Non-pigmented ciliary epithelial cell (primary cell): ENCODE results near the gene KCNH1.
"Not testable (repeated sequence)": the region's sequence is repeated elsewhere in the genome, so short reads cannot be mapped to it uniquely, and the experiment has no call there.

Experiments used
- DNase-seq: peaks from one replicate; pipeline ENCODE4 v3.0.0-alpha.2; 2010; ENCODE audit warnings: low read depth

KCNH1 gene

DNA sequence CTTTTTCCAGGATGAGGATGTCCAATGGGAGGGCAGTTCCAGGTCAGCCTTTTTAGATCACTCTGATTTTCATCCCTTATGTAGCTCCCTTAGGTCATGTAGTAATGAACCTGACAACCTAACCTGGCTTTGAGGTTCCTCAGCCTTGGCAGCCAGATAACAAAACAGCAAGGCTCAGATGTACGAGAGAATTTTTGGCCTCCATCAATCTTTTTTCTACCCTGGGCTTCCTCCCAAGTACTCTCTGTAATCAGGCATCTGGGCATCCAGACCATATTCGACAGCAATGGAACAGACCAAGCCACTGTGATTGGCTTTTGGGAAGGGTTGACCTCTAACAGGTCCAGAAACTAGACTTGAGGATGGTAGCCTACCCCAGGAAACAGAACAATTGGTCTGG is 38.6 kb downstream of the KCNH1 start:
- no peak for DNase-seq

DNA sequence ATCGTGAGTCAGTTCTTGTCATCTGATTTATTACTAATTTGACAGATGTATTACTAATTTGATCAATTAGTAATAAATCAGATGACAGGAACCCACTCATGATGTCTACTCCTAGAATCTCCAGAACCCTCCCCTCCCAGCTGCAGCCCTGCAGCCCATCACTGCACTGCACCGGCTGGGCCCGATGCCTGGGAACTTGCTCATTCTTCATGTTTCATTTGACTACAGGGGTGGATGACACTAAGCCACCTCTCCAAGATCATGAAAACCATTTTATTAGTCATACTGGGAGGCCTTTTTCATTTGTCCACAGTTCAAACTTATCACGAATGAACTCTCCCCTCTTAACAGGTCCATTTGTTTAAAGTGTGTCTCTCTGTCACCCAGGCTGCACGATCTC is 41.0 kb downstream of the KCNH1 start:
- no peak for DNase-seq

DNA sequence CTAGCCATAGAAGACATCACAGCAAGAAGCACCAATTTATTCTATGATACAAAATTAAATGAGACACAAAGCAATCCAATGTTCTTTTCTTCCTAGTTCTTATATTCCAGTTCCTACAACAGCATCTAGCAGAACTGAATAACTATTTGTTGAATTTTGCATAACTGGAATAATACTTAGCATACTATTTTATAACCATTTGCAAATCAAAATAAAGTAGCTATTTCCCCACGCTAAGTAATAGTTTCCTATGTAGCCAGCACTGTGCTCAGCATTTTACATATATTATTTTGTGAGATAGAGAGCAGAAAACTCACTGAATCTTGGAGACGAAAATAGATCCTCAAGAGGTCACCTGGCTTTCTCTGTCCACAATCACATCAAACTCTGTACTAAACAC is 42.1 kb downstream of the KCNH1 start:
- no peak for DNase-seq

DNA sequence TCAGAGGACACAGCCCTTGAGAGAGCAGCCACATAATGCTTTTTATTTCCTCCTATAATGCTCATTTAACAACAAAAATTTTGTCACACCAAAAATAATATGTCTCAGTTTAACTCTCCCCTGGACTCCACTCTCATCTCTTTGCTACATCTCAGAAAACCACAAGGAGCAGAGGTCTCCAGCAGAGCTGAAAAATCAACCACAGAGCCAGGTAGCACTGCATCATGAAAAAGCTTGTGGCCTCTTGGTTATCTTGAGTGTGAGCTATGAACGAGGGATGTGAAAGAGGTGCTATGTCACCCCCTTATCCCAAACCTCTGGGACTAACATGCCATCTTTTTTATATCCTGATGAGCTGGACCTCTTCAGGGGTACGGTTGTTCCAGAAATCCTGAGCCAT is 44.4 kb downstream of the KCNH1 start:
- no peak for DNase-seq

DNA sequence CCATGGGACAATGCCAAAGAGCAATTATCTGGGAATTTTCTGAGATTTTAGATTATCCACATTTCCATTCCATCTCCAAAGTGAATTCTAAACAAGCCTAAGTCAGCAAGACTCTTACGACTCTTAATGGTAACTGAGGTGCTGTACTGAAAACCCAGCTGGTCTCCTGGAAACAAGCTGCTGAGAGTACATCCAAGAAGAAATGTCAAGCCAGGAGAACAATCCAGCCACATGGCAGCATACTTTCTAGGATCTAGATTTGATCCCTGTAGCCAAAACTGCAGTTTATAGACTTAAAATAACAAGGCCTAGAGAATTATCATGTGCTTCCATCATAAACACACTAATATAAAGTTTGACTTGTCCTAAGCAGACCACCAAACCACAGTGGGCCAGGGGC is 45.8 kb downstream of the KCNH1 start:
- DNase-seq: no peak

DNA sequence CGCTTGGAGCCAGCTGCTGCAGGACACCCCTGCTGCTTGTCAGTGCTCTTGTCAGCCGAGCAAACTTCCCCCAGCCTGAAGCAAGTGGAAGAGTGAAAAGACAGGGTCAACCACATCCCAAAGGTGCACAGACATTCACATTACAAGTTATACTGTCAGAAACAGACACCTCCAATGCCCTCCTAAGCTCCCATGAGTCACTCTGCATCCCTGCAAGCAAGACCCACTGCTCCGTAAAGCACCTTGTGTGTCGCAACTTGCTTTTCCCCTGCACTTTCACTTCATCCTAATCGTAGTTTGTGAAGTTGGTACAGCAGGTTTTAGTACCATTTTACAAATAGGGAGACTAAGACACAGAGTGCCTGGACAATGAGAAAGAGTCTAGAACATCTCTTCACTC is 51.1 kb downstream of the KCNH1 start:
- no peak for DNase-seq

DNA sequence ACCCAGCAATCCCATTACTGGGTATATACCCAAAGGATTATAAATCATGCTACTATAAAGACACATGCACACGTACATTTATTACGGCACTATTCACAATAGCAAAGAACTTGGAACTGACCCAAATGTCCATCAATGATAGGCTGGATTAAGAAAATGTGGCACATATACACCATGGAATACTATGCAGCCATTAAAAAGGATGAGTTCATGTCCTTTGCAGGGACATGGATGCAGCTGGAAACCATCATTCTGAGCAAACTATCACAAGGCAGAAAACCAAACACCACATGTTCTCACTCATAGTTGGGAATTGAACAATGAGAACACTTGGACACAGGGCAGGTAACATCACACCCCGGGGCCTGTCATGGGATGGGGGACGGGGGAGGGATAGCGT is 52.5 kb downstream of the KCNH1 start:
- DNase-seq: not testable (repeated sequence)

DNA sequence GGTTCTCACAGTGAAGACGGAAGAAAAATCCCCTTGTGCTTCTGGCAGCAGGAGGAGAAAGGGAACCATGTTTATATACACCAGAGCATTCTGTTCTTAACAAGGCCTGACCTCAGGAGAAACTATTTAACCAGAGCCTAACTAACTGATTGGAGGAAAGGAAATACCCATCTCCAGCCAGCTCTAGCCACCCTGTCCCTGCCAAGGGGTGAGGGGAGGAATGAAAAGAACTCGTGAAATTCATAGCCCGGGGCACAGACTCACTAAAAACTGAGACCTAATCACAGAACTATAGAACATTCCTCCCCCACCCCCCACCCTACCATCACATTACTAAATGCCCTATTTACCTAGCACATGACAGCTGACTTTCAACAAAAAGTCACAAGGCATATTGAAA is 65.0 kb downstream of the KCNH1 start:
- no peak for DNase-seq

DNA sequence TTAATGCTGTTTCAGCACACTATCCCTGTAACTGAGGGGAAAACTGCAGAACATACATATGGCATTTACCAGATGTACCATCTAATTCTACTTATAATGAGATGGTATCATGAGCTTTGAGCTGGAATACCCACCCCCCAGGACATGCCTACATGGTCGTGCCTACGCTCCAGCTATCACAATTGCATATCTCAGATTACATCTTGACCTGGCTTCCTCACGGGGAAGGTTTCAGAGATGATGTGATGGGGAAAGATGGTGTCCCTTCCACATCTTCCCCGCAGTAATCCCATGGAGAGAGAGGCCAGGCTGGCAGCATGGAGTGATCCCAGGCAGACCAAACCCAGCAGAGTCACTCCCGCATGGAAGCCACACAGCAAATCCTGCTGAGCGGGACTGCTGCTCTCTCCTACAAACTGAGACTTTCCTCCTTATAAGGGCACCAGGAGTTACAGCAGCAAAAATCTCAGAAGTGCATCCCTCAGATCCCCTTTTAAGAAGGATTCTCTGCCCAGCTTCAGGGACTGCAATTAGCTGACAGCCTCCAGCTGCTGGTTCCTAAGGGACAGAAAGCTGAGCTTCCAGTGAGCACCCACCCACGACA is 67.1 kb downstream of the KCNH1 start:
- DNase-seq: no peak

DNA sequence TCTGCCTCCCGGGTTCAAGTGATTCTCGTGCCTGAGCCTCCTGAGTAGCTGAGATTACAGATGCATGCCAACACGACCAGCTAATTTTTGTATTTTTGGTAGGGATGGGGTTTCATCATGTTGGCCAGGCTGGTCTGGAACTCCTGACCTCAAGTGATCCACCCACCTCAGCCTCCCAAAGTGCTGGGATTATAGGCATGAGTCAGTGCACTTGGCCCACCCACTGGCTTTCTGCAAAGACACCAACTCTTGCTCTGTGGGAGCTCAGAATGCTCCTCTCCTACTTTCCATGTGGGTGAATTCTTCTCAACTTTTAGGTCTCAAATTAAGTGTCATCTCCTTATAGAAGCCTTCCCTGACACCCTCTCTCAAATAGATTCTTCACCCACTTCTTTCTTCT is 92.1 kb downstream of the KCNH1 start:
- not testable (repeated sequence) for DNase-seq

DNA sequence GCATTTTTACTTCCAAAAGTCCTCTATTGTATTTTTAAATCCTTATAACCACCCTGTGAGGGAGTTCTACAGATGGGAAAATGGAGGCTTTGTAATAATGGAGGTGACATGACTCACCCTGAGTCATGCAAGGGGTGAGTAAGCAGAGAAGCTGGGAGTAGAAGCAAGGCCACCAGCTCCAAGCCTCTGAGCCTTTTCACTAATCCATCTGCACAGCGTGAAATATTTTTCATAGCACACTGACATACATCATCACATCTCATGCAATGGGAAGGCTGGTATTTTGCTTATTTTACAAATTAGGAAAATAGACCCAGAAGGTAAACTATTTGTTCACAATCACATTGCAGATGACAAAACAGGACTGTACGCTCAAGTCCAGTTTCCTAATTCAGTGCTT is 96.9 kb downstream of the KCNH1 start:
- DNase-seq: peak; percentile 94

DNA sequence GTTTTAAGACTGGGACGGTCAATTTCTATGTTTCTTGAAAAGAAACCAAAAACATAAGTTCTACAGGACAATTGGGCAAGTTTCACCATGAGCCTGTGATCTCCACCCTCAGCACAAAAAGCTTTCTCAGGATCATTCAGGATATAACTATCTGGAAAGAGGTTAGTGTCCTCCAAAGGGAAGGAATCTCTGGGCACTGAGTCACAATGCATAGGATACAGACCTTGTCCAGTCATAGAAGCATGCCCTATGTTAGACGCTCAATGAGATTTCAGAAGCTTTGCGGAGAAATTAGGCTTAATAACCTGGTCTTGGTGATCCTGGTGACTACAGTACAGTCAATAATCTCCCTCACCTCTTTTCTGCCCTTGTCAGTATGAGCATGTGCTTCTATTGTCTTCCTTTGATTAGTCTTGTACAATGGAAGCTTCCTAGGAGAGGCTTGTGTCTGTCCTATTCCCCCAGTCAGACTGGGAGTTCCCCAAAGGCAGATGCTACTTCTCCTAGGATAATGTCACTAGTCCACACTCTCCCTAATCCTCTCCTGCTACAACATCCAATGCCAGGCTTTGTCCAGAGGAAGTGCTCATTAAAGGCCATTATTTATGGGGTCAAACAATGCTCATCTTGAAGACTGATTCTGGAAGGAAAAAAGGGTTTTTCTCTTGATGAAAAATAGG is 97.4 kb downstream of the KCNH1 start:
- DNase-seq: no peak

DNA sequence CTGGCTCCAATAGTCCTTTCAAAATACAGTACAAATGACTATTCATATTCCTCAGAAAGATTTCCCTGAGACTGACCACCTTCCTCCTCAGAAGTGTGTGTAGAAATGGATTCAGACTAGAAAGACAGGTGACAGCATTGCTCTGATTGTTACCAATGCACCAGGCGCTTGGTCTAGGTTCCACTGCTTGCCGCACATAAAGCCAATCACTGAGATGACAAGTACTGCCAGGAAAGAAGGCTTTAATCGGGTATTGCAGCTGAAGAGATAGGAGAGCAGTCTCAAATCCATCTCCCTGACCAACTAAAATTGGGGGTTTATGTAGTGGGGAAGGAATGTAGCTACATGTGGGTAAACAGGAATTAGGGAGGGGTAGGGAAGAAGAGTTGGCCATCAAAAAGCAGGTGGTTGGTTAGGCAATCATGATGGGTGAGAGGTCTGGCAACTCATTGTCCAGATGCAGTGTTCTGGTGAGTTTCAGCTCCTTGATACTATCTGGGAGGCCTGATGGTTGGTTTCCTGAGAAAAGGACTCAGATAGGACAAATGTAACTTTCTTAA is 98.0 kb downstream of the KCNH1 start:
- DNase-seq: no peak

DNA sequence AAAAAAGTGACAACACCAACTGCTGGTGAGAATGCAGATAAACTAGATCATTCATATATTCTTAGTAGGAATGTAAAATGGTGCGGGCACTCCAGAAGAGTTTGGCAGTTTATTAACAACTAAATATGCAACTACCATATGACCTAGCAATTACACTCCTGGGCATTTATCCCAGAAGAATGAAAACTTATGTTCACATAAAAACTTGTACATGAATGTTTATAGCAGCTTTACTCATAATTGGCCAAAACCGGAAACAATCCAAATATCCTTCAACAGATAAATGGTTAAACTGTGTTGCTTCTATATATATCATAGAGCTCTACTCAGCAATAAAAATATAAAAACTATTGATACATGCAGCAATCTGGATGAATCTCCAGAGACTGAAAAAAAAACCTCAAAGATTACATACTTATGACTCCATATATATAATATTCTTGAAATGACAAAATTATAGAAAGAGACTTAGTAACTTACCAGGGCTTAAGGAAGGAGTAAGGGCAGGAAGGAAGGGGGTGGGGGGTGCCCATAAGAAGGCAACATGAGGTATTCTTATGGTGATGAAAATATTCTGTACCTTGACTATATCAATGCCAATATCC is 99.9 kb downstream of the KCNH1 start:
- no peak for DNase-seq

DNA sequence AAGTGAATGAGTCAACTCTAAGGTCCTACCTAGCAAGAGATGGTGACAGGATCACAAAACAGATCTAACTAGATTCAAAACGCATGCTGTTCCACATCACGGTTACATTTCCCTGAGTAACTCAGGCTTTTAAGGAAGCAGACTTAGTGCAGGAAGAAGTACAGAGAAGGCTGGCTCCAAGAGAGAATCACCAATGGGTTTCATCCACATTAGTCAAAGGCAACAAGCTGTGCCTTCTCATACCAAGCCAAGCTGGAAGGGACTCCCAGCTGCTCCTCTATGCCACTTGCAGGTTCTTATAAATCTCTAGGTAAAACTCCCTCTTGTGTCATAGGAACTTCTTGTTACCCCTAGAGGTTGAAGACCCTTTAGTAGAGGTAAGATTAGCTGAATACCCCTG is 109.0 kb downstream of the KCNH1 start:
- DNase-seq: no peak

DNA sequence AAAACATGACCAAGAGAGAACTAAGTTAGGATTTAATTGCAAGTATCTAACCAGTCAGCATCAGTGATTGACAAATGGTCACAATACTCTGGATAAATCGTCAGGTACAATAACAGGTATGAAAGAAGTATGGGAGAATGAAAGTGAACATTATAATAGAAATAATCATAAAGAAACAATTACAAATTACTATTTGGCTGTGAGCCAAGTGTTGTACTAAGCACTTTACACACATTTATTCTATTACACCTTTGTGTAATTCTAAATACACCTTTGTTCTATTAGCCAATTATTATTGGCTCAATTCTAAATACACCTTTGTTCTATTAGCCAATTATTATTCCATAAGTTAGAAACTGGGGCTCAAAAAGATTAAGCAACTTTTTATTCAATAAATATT is 114.7 kb downstream of the KCNH1 start:
- no peak for DNase-seq

DNA sequence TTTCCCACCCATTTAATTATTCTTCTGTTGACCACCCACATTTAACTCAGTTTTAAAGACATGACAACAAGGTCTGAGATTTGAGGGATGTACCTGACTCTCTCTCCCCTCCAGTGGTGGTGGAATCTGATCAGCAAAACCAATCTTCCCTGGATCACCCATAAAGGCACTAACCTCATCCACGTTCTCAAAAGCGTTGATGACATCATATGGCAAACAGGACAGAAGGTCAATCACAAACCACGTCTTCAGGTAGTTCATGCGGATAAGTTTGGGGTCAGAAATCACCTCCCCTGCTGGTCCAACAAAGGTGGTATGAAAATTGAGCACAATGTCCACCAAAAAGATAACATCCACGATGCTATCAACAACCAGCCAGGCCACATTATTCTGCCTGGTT is 115.3 kb downstream of the KCNH1 start:
- DNase-seq: no peak

DNA sequence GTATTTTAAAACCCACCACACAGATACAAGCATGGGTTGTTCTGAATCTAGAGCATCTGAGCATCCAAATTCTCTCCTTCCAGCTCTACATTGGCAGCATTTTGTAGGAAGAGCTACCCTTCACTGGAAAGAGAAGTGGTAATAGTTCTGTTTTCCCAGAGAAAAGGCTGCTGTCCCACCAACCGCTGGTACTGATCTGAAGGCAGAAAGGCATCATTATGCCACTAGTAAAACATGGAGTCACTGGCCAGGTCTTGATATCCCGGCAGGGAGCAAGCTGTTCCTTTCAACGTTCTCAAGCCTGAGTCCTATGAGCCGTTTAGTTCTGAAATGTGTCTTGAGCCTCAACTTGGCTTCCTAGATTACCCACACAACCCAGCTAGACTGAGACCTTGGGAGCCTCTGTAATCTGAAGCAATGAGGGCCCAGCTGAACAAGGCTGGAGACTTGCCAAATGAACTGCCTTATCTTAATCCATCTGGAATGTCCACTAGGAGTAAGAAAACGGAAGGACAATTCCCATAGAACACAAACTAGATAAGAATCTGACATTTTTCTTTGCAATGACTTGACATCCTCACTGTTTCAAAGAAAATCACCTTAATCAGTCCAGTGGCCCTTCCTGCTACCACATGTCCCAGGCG is 116.8 kb downstream of the KCNH1 start:
- DNase-seq: peak; percentile 63

DNA sequence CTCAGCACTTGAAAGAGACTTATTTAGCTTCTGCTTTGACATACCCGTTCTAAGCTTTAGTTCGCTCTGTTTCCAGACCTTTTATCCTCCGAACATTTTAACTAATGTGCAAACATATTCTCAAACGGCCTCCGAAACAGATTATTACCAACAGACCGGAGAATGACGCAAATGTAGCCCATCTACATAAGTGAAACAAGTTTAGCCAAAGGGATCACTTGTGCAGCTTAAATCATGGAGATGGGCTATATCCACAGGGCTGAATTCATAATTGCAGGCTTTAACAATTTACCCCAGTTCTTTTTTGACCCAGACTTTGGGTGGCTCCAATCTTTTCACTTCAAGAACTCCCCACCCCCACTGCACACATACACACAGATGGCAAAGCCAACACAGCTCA is 119.7 kb downstream of the KCNH1 start:
- no peak for DNase-seq

DNA sequence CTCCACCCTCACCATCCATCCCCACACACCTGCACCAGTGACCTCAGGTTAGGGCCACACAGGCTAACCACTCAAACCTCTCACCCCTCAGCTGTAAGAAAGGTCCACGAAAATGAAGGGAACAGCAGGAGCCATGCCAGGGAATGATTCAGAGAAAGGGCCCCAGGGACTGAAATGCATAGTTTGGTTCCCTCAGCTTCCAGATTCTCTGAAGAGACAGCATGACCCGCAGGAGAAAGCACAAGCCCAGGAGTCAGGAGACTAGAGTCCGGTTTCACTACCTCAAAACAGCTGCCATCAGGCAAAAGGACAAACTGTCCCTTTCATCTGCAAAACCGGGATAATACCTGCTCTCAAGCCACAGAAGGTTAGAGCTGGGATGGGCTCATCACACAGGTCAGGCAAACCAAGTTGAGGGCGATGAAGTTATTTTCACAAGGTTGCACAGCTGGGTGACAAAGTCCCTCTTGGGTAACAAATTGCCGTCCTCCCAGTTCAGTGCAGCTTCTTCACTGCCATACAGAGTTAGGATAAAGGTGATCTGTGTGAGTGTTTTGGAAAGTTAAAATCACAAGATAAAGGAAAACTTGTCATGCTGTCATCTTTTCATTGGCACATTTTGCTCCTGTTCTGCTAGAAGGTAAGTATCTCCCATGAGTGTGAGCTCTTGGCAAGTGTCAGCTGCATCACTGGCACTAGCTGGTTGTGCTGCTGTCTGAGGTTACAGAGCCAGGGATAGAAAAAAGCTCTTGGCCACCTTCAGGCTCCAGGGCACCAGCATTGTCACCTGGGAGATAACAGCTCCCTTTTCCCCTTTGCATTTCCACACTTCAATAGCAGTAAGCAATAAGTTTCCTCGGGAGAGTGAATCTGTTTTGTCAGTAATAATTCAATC is 120.4 kb downstream of the KCNH1 start:
- no peak for DNase-seq

DNA sequence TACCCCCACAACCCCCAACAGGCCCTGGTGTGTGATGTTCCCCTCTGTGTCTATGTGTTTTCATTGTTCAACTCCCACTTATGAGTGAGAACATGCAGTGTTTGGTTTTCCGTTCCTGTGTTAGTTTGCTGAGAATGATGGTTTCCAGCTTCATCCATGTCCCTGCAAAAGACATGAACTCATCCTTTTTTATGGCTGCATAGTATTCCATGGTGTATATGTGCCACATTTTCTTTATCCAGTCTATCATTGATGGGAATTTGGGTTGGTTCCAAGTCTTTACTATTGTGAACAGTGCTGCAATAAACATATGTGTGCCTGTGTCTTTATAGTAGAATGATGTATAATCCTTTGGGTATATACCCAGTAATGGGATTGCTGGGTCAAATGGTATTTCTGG is 122.8 kb downstream of the KCNH1 start:
- DNase-seq: not testable (repeated sequence)

DNA sequence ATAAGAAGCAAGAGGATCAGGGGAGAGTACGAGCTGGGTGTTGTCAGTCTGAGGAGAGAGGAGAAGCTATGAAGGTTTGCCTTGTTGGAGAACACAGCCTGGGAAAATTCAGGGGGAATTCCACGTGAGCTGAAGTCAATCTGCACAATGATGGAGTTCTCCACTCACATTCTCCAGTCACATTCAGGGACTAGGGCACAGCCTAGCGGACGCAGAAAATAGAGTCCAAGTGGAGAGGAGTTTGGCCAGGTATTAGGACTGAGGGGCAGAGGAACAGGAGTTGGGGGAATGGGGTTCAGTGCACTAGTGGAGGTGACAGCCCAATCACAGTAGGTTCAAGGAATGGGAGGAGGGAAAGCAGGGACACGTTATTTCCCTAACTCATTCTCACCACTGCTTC is 124.0 kb downstream of the KCNH1 start:
- DNase-seq: no peak
